ENCODE results near the gene SLC6A1. TPM values are rescaled to one million over a fixed set of nuclear protein-coding genes. Genes with fewer than 3 reads are reported as not detected.

SLC6A1 gene
- total and polyA plus RNA-seq, 3 donors from 2014 or later = 13.9 to 14.7 (median 14.4) TPM

DNA sequence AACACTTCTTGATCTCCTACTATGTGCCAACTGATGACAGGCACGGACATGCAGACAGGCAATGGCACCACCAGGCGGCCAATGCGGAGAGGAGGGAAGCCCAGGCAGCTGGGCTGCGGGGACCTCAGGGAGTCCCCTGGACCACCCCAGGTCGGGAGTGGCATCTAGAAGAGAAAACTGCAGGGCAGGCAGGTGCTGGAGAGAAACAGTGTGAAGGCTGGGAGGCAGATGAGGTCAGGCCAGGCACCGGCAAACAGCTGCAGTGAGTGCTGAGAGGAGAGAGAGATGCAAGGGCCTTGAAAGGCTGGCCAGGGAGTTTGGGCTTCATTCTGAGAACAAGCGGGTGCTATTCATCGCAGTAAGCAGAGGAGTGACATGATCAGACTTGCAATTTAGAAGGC is 29.1 kb downstream of the SLC6A1 start:
- WGBS, 2 donors = 64 to 71% methylated on average over 8 of the region's 8 CpGs
- Histone ChIP-seq H3K4me3 (no peak overlapping the region), H3K27me3 (no peaks in the 10 kb centered on the region), H3K9me3 (no peaks in the 10 kb centered on the region), H3K27ac (no peak overlapping the region), H3K4me1 (no peaks in the 10 kb centered on the region), H3K36me3 (ENCODE audit: low read depth, missing control alignments) (no peaks in the 10 kb centered on the region)
- intact Hi-C loops (cut with DNase I; ENCODE audit: low total_unique reads) = no loop called here
- no peak for TF ChIP-seq POLR2A (IDR thresholded peaks at IDR 0.05)
- TF ChIP-seq, protein P1, sequence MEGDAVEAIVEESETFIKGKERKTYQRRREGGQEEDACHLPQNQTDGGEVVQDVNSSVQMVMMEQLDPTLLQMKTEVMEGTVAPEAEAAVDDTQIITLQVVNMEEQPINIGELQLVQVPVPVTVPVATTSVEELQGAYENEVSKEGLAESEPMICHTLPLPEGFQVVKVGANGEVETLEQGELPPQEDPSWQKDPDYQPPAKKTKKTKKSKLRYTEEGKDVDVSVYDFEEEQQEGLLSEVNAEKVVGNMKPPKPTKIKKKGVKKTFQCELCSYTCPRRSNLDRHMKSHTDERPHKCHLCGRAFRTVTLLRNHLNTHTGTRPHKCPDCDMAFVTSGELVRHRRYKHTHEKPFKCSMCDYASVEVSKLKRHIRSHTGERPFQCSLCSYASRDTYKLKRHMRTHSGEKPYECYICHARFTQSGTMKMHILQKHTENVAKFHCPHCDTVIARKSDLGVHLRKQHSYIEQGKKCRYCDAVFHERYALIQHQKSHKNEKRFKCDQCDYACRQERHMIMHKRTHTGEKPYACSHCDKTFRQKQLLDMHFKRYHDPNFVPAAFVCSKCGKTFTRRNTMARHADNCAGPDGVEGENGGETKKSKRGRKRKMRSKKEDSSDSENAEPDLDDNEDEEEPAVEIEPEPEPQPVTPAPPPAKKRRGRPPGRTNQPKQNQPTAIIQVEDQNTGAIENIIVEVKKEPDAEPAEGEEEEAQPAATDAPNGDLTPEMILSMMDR (IDR thresholded peaks at IDR 0.05) = no peak
- DNase-seq = no peak

DNA sequence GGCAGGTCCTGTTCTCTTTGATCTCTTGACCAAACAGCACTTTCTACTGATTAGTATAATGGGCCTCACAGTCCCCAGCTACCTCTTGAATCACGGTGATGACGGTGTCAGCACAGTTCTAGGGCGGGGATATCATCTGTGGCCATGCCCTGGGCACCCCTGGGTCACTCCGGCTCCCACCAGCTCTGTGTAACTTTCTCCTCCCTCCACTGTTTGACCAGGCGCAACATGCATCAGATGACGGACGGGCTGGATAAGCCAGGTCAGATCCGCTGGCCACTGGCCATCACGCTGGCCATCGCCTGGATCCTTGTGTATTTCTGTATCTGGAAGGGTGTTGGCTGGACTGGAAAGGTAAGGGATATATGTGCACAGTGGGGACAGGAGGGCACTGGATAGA is 29.6 kb downstream of the SLC6A1 start:
- no peak overlapping the region for H3K4me3 ChIP-seq
- H3K9me3 ChIP-seq = no peaks in the 10 kb centered on the region
- intact Hi-C loops (cut with DNase I; ENCODE audit: low total_unique reads) = no loop called here
- H3K4me1 ChIP-seq = no peaks in the 10 kb centered on the region
- 92 to 97% methylated on average over 9 to 10 of the region's 10 CpGs for WGBS, 2 donors
- no peak for DNase-seq
- no peaks in the 10 kb centered on the region for H3K36me3 ChIP-seq (ENCODE audit: low read depth, missing control alignments)
- no peak overlapping the region for H3K27ac ChIP-seq
- no peaks in the 10 kb centered on the region for H3K27me3 ChIP-seq
- TF ChIP-seq, protein P1 (IDR thresholded peaks at IDR 0.05) = no peak
- no peak for TF ChIP-seq POLR2A (IDR thresholded peaks at IDR 0.05)

DNA sequence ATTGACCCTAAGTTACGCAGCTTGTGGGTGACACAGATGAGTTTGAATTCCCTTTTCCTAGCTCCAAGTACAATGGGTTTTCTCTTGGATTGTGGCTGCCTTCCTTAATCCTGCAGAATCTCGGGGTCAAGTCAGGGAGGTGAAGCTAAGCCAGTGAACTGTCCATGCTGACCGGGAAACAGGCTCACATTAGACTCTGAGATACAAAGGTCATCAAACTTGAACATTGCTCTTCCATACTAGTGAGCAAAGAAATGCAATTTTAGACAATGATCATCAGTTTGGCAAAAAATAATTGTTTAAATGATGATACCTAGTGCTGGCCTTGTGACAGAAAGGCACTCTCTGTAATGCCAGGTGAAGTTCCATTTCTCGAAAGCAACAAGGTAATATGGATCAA is 31.6 kb downstream of the SLC6A1 start:
- Histone ChIP-seq H3K9me3 (no peaks in the 10 kb centered on the region), H3K4me3 (no peak overlapping the region), H3K27ac (no peak overlapping the region), H3K4me1 (no peaks in the 10 kb centered on the region), H3K27me3 (no peaks in the 10 kb centered on the region), H3K36me3 (ENCODE audit: low read depth, missing control alignments) (no peaks in the 10 kb centered on the region)
- 87 to 92% methylated on average over 4 of the region's 4 CpGs for WGBS, 2 donors
- intact Hi-C loops (cut with DNase I; ENCODE audit: low total_unique reads) = no loop called here
- no peak for TF ChIP-seq POLR2A (IDR thresholded peaks at IDR 0.05)
- TF ChIP-seq, protein P1 (IDR thresholded peaks at IDR 0.05) = no peak
- no peak for DNase-seq

DNA sequence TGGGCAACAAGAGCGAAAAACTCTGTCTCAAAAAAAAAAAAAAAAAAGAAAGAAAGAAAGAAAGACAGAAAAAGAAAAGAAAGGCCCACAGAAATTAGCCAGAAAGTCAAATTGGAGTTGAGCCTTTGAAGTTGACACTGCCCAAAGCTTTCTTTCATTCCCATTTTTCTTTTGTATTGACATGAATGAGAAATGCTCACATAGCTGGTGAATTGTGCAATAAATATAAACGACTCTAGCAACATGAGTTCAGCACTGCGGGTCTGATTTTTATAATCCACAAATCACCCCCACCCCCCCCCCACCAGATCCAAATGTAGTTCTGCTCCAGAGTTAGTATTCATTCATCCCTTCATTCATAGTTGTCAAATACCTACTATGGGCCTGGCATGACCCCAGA is 37.4 kb downstream of the SLC6A1 start:
- TF ChIP-seq, protein P1 (IDR thresholded peaks at IDR 0.05) = no peak
- no peak for TF ChIP-seq POLR2A (IDR thresholded peaks at IDR 0.05)
- Histone ChIP-seq H3K27ac (no peak overlapping the region), H3K4me3 (no peak overlapping the region), H3K4me1 (no peaks in the 10 kb centered on the region), H3K27me3 (no peaks in the 10 kb centered on the region), H3K36me3 (ENCODE audit: low read depth, missing control alignments) (no peaks in the 10 kb centered on the region), H3K9me3 (no peaks in the 10 kb centered on the region)
- WGBS, 2 donors = 79 to 86% methylated on average over 3 of the region's 3 CpGs
- no peak for DNase-seq
- intact Hi-C loops (cut with DNase I; ENCODE audit: low total_unique reads) = no loop called here

DNA sequence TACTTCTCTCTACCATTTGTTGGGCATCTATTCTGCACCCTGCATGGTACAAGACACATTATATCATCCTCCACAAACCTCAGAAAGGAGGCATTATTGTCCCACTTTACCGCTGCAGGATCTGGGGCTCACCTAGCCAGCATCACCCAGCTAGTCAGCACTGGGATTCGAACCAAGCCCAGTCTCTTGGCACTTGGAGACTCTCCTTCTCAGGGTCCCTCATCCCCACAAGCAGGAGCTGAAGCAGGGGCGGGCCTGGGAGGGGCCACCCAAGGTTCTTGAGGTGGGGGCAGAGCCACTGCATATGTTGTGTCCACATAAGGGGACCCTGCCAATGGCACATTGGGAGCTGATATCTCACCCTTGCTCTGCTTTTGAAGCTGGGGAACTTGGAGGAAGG is 41.3 kb downstream of the SLC6A1 start:
- H3K27ac ChIP-seq = no peak overlapping the region
- DNase-seq = no peak
- no peaks in the 10 kb centered on the region for H3K27me3 ChIP-seq
- no peaks in the 10 kb centered on the region for H3K36me3 ChIP-seq (ENCODE audit: low read depth, missing control alignments)
- intact Hi-C loops (cut with DNase I; ENCODE audit: low total_unique reads) = no loop called here
- TF ChIP-seq, protein P1 (IDR thresholded peaks at IDR 0.05) = no peak
- no peak for TF ChIP-seq POLR2A (IDR thresholded peaks at IDR 0.05)
- no peak overlapping the region for H3K4me3 ChIP-seq
- WGBS, 2 donors = 91 to 100% methylated on average over 1 to 3 of the region's 3 CpGs
- no peaks in the 10 kb centered on the region for H3K4me1 ChIP-seq
- H3K9me3 ChIP-seq = no peaks in the 10 kb centered on the region
